Heart right ventricle (tissue), 16 donors: Measurements from ENCODE around the gene IDH3B. TPM values are rescaled to one million over a fixed set of nuclear protein-coding genes. Genes with fewer than 3 reads are reported as not detected.
A peak's percentile ranks its signal among the peaks of the same experiment; 100 is the strongest.
"Not testable (repeated sequence)": the region's sequence is repeated elsewhere in the genome, so short reads cannot be mapped to it uniquely, and the experiment has no call there.

Experiments
- ATAC-seq, 8 donors: fragments of 200-7000 bp; cut with Tn5 transposase; one replicate each; pipeline ENCODE4 v1.9.1; 2020; ENCODE audit warnings: mild to moderate bottlenecking in 8 of 8, moderate library complexity in 8 of 8, moderate number of reproducible peaks in 1 of 8
- DNase-seq, 2 donors: peaks; one replicate each; pipeline ENCODE4 v3.0.0-alpha.2; 2020
- H3K27ac ChIP-seq, 10 donors: fragments of 200-600 bp; sonication (generic) in 2 of 10; one replicate each; pipeline versions ENCODE4 v1.5.0 to v1.8.0; 2020 to 2022; ENCODE audit warnings: mild to moderate bottlenecking in 3 of 10
- H3K27me3 ChIP-seq, 7 donors: fragments of 200-600 bp; one replicate each; pipeline ENCODE4 v1.8.0; 2021 to 2022; ENCODE audit warnings: mild to moderate bottlenecking in 2 of 7
- H3K36me3 ChIP-seq, 9 donors: fragments of 200-600 bp; sonication (generic) in 1 of 9; one replicate each; pipeline versions ENCODE4 v1.5.0 to v1.8.0; 2020 to 2022; ENCODE audit warnings: mild to moderate bottlenecking in 2 of 9
- H3K4me1 ChIP-seq, 9 donors: fragments of 200-600 bp; sonication (generic) in 1 of 9; one replicate each; pipeline versions ENCODE4 v1.5.0 to v1.8.0; 2020 to 2022; ENCODE audit warnings: mild to moderate bottlenecking in 4 of 9
- H3K4me3 ChIP-seq, 10 donors: fragments of 200-600 bp; sonication (generic) in 2 of 10; one replicate each; pipeline versions ENCODE4 v1.5.0 to v1.8.0; 2020 to 2022; ENCODE audit warnings: mild to moderate bottlenecking in 7 of 10, moderate library complexity in 2 of 10
- H3K9me3 ChIP-seq, 11 donors: fragments of 200-600 bp in 10 of 11; sonication (generic) in 2 of 11; one replicate each; pipeline versions ENCODE4 v1.5.0 to v1.8.0; 2013 to 2022; ENCODE audit warnings: mild to moderate bottlenecking in 2 of 11, control low read depth in 1 of 11, moderate library complexity in 1 of 11
- CTCF ChIP-seq, 9 donors: fragments of 200-600 bp; sonication (generic) in 2 of 9; IDR thresholded peaks; one replicate each; pipeline versions ENCODE4 v1.5.0 to v1.8.0; 2021 to 2022; ENCODE audit warnings: antibody characterized with exemption in 9 of 9, mild to moderate bottlenecking in 5 of 9, moderate library complexity in 1 of 9
- WGBS, 2 donors: extraction: QIAGEN DNeasy Blood & Tissue Kit; methylation state at CpG; one replicate each; pipeline ENCODE4 v1.1.7; 2013; ENCODE audit warnings: inconsistent platforms in 1 of 2; 5-methylcytosine and 5-hydroxymethylcytosine counted together
- intact Hi-C, 10 donors: fragments of 100-400 bp; cut with DNase I; formaldehyde crosslinking; loops; one replicate each; pipeline versions ENCODE4 v1.11.1 to v1.14.2; 2022
- polyA plus RNA-seq, 2 donors: library from polyadenylated mRNA; stranded (reverse); fragments of 200-250 nt; gene quantifications; one replicate each; pipeline ENCODE4 v1.2.3, GENCODE V29; 2013
- total RNA-seq, 10 donors: library from RNA; stranded (reverse); fragmentation: NEBNext Ultra II Directional in 3 of 10; extraction: Animal tissue kit (Norgen Biotek cat#: 25700) in 3 of 10; gene quantifications; one replicate each; pipeline versions ENCODE4 v1.2.1 to v1.2.4, GENCODE V29; 2021 to 2023
- donor health status: Arrhythmogenic right ventricular cardiomyopathy.
- donor health status: ischemic (EF 13 %, LVEDD 7.1; RV severe dilation, severe dysfunction).
- donor health status: healthy with polysubstance abuse.
- donor health status: DM: no; HTN: yes; CAD: no.
- donor health status: DM: no; HTN: no; CAD: no.
- donor health status: ischemic (EF 25% LVEDD 6.9; RV normal size, moderate dysfunction).
- donor health status: ischemic (EF 25% LVEDD 5.7; RV mildly dilated, moderate dysfunction).
- donor health status: healthy.
- donor health status: DM: yes; HTN: yes; CAD: no.
- donor health status: Ischemic cardiomyopathy.
- donor health status: ischemic (EF 35%, LVEDD 5.7; RV mildly dilated, moderate dysfunction).
- donor health status: nonischemic (EF 11% LVEDD 7.7; RV severe dilation, severe dysfunction).
- donor health status: DM: yes; HTN: yes; CAD: no.
- donor health status: PGD.
- donor health status: ischemic (EF 29% LVEDD 5.4; RV normal size, mild dysfunction).
- donor health status: nonischemic (EF 23%, LVEDD 6.1; RV moderate dilation, normal function).

The IDH3B gene
- total and polyA plus RNA-seq, 12 donors, result 120 to 264 (median 217) TPM

- 86 to 89% methylated on average over 3 of the region's 3 CpGs for WGBS, 2 donors
- Histone ChIP-seq H3K27ac (no peak overlapping the region), H3K4me1 (peaks cover 0 to 25% (median 6%) of the 10 kb centered on the region in 9 donors), H3K36me3 (no peaks in the 10 kb centered on the region), H3K9me3 (no peaks in the 10 kb centered on the region), H3K27me3 (peaks cover 0 to 74% (median 18%) of the 10 kb centered on the region in 7 donors), H3K4me3 (no peak overlapping the region)
- no peak for DNase-seq
- ATAC-seq, result no peak
- no peak for TF ChIP-seq CTCF (IDR thresholded peaks at IDR 0.05)
- intact Hi-C loops, result loop anchor here in 3 of 10 donors (2.0 to 10.0 kb wide), 4 partner anchors 47 to 165 kb away; partner anchors contain the start of genes PCED1A (in 2 of the 3) and VPS16 (in 2 of the 3)
Measured at GRCh38 chr20:2690213-2690612, 26.2 kb upstream of the IDH3B start.

GRCh38 chr20:2688041-2688591 is 24.1 kb upstream of the IDH3B start:
- TF ChIP-seq CTCF (IDR thresholded peaks at IDR 0.05), result peak; percentile 25 to 74 (median 62)
- no peak overlapping the region for H3K27ac ChIP-seq
- H3K4me3 ChIP-seq, result no peak overlapping the region
- 21 to 26% methylated on average over 18 of the region's 18 CpGs for WGBS, 2 donors
- ATAC-seq (peak in 3 of 8 donors; percentile 40 to 56 (median 46)), DNase-seq (peak; percentile 29 to 52)
- H3K27me3 ChIP-seq, result peaks cover 0 to 57% (median 10%) of the 10 kb centered on the region in 7 donors
- H3K4me1 ChIP-seq, result peaks cover 0 to 18% (median 6%) of the 10 kb centered on the region in 9 donors
- intact Hi-C loops, result loop anchor here in 3 of 10 donors (1.0 to 5.0 kb wide), 3 partner anchors 54 to 64 kb away; no protein-coding TSS in a partner anchor
- H3K36me3 ChIP-seq, result no peaks in the 10 kb centered on the region
- no peaks in the 10 kb centered on the region for H3K9me3 ChIP-seq

- ATAC-seq (no peak), DNase-seq (no peak)
- no peaks in the 10 kb centered on the region for H3K9me3 ChIP-seq
- intact Hi-C loops, result loop anchor here in 2 of 10 donors (5.0 kb wide), 2 partner anchors 55 to 65 kb away; no protein-coding TSS in a partner anchor
- H3K4me1 ChIP-seq, result peaks cover 0 to 18% (median 6%) of the 10 kb centered on the region in 9 donors
- no peaks in the 10 kb centered on the region for H3K36me3 ChIP-seq
- no peak overlapping the region for H3K4me3 ChIP-seq
- no peak overlapping the region for H3K27ac ChIP-seq
- peaks cover 0 to 57% (median 10%) of the 10 kb centered on the region in 7 donors for H3K27me3 ChIP-seq
- no peak for TF ChIP-seq CTCF (IDR thresholded peaks at IDR 0.05)
- WGBS, 2 donors, result 42 to 44% methylated on average over 6 of the region's 6 CpGs
Measured at GRCh38 chr20:2687514-2687913, 23.5 kb upstream of the IDH3B start.

GRCh38 chr20:2684817-2685216 is 20.8 kb upstream of the IDH3B start:
- Histone ChIP-seq H3K27me3 (peaks cover 0 to 32% (median 10%) of the 10 kb centered on the region in 7 donors), H3K4me1 (peaks cover 0 to 14% (median 4%) of the 10 kb centered on the region in 9 donors)
- ATAC-seq, H3K36me3 ChIP-seq, H3K9me3 ChIP-seq, DNase-seq, H3K4me3 ChIP-seq, H3K27ac ChIP-seq: not testable (repeated sequence)
- intact Hi-C loops, result loop anchor here in 2 of 10 donors (5.0 kb wide), 2 partner anchors 57 to 67 kb away; no protein-coding TSS in a partner anchor
- WGBS, 2 donors, result 77 to 89% methylated on average over 4 of the region's 4 CpGs

GRCh38 chr20:2682040-2682439 is 18.0 kb upstream of the IDH3B start:
- H3K36me3 ChIP-seq, H3K27ac ChIP-seq, H3K9me3 ChIP-seq, DNase-seq, intact Hi-C loops, ATAC-seq, H3K4me3 ChIP-seq, H3K4me1 ChIP-seq: not testable (repeated sequence)
- WGBS, 2 donors, result 82 to 85% methylated on average over 3 of the region's 3 CpGs
- peaks cover 0 to 16% (median 10%) of the 10 kb centered on the region in 7 donors for H3K27me3 ChIP-seq
